ENCODE measurements around the gene HIRIP3. TPM values are rescaled to one million over a fixed set of nuclear protein-coding genes. Genes with fewer than 3 reads are reported as not detected.

The HIRIP3 gene
- total and polyA plus RNA-seq, 8 donors: 1.8 to 14.8 (median 11.3) TPM

DNA sequence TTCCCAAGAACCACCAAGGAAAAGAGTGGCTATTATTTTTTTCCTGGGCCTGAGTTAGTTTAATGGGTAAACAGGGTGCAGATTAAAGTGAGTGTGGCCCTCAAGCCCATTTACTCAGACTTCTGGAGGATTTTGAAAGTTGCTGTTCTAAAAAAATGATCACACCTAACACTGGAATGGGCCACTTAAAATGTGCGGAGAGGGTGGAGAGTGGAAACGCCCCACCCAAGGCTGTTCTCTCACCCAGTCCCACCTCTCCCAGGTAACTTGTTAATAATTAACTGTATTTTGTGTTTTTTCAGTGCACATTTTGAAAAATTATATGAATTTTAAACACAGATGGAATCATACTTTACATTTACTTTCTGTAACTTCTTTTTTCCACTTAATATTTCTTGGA is 5.4 kb downstream of the HIRIP3 start:
- no peaks in the 10 kb centered on the region for H3K9me3 ChIP-seq
- no peak overlapping the region for H3K4me3 ChIP-seq
- H3K4me1 ChIP-seq: peaks cover 9 to 25% (median 13%) of the 10 kb centered on the region in 4 donors
- 46 to 69% (median 65%) methylated on average over 2 of the region's 2 CpGs for WGBS, 5 donors
- intact Hi-C loops (cut with DNase I; ENCODE audit: low total_unique reads): no loop called here
- no peaks in the 10 kb centered on the region for H3K27me3 ChIP-seq
- TF ChIP-seq POLR2AphosphoS5 (IDR thresholded peaks at IDR 0.05): no peak
- no peak for TF ChIP-seq POLR2A (IDR thresholded peaks at IDR 0.05)
- TF ChIP-seq, protein P1, sequence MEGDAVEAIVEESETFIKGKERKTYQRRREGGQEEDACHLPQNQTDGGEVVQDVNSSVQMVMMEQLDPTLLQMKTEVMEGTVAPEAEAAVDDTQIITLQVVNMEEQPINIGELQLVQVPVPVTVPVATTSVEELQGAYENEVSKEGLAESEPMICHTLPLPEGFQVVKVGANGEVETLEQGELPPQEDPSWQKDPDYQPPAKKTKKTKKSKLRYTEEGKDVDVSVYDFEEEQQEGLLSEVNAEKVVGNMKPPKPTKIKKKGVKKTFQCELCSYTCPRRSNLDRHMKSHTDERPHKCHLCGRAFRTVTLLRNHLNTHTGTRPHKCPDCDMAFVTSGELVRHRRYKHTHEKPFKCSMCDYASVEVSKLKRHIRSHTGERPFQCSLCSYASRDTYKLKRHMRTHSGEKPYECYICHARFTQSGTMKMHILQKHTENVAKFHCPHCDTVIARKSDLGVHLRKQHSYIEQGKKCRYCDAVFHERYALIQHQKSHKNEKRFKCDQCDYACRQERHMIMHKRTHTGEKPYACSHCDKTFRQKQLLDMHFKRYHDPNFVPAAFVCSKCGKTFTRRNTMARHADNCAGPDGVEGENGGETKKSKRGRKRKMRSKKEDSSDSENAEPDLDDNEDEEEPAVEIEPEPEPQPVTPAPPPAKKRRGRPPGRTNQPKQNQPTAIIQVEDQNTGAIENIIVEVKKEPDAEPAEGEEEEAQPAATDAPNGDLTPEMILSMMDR (IDR thresholded peaks at IDR 0.05): no peak
- no peak for TF ChIP-seq EP300 (IDR thresholded peaks at IDR 0.05)
- H3K36me3 ChIP-seq: peaks cover 74 to 90% (median 88%) of the 10 kb centered on the region in 4 donors
- DNase-seq: peak in 1 of 2 donors; percentile 59
- peak overlapping the region in 1 of 5 donors; percentile 44 for H3K27ac ChIP-seq

DNA sequence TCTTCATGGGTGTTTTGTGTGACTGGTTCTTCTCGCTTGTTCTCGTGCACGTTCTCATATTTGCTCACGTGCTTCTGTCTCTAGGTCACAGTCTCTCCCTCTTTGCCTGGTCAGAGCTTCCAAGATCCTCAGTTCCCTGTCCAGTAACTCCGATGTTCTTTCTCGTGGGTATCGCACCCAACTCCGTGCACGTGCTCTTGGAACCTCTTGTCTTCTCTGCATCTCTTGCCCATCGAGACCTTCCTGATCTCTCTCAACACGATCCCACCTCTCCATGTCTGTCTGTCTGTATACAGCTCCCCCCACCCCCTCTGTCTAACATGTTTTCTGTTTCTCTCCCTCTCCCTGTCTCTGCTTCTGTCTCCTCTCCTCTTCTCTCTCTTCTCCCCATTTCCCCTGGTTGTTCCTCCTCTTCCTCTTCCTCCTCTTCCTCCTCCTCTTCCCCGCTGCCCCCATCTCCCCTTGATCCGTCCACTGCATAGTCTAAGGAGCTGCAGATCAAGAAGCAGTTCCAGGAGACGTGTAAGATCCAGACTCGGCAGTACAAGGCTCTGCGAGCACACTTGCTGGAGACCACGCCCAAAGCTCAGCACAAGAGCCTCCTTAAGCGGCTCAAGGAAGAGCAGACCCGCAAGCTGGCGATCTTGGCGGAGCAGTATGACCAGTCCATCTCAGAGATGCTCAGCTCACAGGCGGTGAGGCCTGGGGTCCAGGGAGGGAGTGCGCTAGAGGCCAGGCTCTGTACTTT is 6.1 kb downstream of the HIRIP3 start:
- Histone ChIP-seq H3K4me3 (no peak overlapping the region), H3K9me3 (no peaks in the 10 kb centered on the region), H3K27me3 (no peaks in the 10 kb centered on the region), H3K36me3 (peaks cover 82 to 97% (median 96%) of the 10 kb centered on the region in 4 donors), H3K27ac (peak overlapping the region in 1 of 5 donors; percentile 44), H3K4me1 (peaks cover 2 to 17% (median 5%) of the 10 kb centered on the region in 4 donors)
- TF ChIP-seq POLR2AphosphoS5 (IDR thresholded peaks at IDR 0.05) (no peak), EP300 (IDR thresholded peaks at IDR 0.05) (no peak), POLR2A (IDR thresholded peaks at IDR 0.05) (no peak)
- TF ChIP-seq, protein P1 (IDR thresholded peaks at IDR 0.05): no peak
- WGBS, 5 donors: 60 to 70% (median 67%) methylated on average over 21 to 23 of the region's 23 CpGs
- intact Hi-C loops (cut with DNase I; ENCODE audit: low total_unique reads): no loop called here
- peak in 1 of 2 donors; percentile 65 for DNase-seq

DNA sequence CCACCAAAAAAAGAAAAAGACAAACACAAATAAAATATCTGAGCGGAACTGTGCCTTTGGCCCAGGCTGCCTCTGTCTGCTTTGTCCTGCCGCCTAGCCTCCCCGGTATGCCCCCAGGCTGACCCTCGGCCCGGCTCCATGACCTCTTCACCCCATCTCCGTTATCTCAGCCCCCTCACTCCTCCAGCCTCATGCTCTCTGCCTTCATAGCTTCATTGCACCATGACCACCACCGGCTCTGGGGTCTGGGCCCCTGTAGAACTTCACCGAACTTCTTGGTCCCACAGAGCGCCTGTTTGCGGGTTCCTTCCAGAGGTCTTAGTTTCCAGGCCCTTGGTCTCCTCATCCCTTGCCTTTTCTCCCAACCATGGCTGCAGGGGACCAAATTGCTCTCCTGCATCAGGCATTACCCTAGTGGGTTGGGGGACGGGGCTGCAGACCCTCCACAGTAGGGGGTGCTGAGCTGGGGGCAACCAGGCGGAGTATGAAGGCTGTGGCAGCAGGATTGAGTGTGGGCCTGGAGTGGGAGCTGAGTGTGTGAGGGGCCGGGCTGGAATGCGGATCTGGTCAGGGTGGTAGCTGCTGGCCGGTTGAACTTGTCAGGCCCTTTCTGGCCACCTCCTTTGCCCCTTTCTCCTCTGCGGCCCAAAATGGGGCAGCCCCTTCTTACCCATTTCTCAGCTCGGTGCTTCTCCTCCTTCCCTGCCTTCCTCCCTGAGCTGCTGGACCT is 6.9 kb downstream of the HIRIP3 start:
- DNase-seq: no peak
- Histone ChIP-seq H3K36me3 (peaks cover 86 to 100% (median 99%) of the 10 kb centered on the region in 4 donors), H3K27ac (no peak overlapping the region), H3K4me3 (no peak overlapping the region), H3K4me1 (peaks cover 0 to 10% (median 0%) of the 10 kb centered on the region in 4 donors), H3K9me3 (no peaks in the 10 kb centered on the region), H3K27me3 (no peaks in the 10 kb centered on the region)
- TF ChIP-seq POLR2AphosphoS5 (IDR thresholded peaks at IDR 0.05) (no peak), POLR2A (IDR thresholded peaks at IDR 0.05) (no peak), EP300 (IDR thresholded peaks at IDR 0.05) (no peak)
- TF ChIP-seq, protein P1 (IDR thresholded peaks at IDR 0.05): no peak
- 81 to 87% (median 86%) methylated on average over 16 to 17 of the region's 17 CpGs for WGBS, 5 donors
- intact Hi-C loops (cut with DNase I; ENCODE audit: low total_unique reads): no loop called here

DNA sequence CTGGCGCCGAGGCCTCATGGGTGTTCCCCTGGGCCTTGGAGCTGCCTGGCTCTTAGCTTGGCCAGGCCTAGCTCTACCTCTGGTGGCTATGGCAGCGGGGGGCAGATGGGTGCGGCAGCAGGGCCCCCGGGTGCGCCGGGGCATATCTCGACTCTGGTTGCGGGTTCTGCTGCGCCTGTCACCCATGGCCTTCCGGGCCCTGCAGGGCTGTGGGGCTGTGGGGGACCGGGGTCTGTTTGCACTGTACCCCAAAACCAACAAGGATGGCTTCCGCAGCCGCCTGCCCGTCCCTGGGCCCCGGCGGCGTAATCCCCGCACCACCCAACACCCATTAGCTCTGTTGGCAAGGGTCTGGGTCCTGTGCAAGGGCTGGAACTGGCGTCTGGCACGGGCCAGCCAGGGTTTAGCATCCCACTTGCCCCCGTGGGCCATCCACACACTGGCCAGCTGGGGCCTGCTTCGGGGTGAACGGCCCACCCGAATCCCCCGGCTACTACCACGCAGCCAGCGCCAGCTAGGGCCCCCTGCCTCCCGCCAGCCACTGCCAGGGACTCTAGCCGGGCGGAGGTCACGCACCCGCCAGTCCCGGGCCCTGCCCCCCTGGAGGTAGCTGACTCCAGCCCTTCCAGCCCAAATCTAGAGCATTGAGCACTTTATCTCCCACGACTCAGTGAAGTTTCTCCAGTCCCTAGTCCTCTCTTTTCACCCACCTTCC is 7.9 kb downstream of the HIRIP3 start:
- Histone ChIP-seq H3K9me3 (no peaks in the 10 kb centered on the region), H3K36me3 (peaks cover 86 to 100% (median 99%) of the 10 kb centered on the region in 4 donors), H3K4me3 (no peak overlapping the region), H3K27me3 (no peaks in the 10 kb centered on the region), H3K4me1 (peaks cover 0 to 6% (median 0%) of the 10 kb centered on the region in 4 donors), H3K27ac (no peak overlapping the region)
- no peak for DNase-seq
- TF ChIP-seq POLR2A (IDR thresholded peaks at IDR 0.05) (no peak), EP300 (IDR thresholded peaks at IDR 0.05) (no peak), POLR2AphosphoS5 (IDR thresholded peaks at IDR 0.05) (no peak)
- TF ChIP-seq, protein P1 (IDR thresholded peaks at IDR 0.05): no peak
- intact Hi-C loops (cut with DNase I; ENCODE audit: low total_unique reads): no loop called here
- 86 to 96% (median 92%) methylated on average over 18 to 35 of the region's 35 CpGs for WGBS, 5 donors

Measured in stomach (tissue), 9 donors.